ENCODE results near the gene PTPN1.
"Not testable (repeated sequence)": the region's sequence is repeated elsewhere in the genome, so short reads cannot be mapped to it uniquely, and the experiment has no call there.

PTPN1 gene

DNA sequence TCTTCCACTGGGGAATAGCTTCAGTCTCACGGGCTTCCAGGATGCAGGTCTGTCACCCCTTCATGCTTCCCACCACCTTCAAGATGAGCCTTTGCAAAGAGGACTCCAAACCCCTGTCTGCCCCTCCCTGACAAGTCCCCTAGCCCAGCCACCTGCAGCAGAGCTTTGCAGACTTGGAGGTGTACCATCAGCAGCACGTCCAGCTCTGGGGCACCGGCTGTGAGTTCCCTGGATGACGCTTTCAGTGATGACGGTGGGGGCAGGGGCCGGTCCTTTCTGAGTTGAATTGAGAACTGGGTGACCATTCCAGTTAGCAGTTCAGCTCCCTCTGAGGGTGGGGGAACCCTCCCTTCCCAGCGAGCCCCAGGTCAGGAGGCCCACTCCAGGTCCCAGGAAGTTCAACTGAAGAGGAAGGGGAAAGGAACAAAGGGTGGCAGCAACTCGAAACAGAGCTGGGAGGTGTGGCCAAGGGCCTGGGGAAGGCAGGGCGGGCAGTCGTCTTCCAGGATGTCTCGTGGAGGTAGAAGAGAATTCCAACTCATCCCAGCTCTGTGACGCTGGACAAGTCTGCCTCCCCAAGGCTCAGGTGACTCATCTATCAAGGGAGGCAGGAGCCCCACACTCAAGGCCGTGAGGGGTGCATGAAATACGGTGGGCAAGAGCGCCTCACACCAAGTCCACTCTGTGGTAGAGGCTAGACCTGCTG lies 86.0 kb downstream of the PTPN1 start:
- no peak for DNase-seq

DNA sequence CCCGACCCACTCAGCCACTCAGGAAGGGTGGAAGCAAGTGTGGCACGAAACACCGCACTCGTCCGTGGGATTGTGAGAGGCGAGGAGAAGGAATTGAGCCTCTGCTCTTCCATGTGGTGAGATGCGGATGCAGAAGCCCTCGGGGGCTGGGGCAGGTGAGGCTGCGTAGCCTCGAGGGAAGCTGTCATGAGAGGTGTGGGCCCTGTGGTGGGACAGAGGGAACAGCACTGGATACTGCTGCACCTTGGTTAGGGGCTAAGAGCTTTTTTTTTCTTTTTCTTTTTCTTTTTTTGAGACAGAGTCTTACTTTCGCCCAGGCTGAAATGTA lies 86.5 kb downstream of the PTPN1 start:
- DNase-seq = no peak

DNA sequence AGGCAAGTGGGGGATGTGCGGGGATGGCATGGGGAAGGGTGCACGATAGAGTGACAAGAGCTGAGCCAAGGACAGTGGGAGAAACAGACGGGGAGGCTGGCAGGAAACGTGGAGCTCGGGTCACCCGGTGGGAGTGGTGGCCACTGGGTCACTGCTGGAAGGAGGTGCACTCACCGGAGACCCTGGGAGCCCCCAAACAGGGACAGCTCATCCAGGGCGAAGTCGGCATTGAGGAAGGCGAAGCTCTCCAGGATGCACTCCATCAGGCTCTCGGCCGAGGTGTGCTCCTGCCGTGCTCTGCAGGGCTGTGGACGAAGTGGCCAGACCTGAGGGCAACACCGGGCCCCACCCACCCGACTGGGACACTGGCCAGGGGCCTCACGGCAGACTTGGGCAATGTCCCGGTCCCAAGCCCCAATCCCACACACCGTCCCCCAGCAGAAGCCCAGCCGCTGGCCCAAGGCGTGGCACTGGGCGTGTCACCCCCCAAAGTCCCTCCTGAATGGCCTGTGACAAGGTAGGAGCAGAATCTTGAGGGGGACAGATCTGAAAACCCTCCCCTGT lies 87.3 kb downstream of the PTPN1 start:
- DNase-seq = no peak

DNA sequence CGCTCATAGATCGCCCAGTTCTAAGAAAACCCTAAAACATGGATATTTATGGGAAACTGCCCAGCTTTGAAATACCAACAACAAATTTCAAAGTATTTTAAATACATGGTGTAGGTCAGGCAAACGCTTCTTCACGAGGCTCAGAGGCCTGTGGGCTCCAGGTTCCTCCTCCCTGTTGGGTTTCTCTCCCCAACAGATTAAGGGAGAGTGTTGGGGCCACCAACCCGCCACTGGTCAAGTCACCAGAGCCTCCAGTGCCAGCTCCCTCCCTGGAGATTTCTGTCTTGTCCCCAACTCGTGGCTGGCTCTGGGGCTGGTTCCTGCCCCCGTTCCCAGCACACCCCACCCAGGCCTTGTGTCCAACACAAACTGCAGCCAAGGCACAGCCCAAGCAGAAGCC lies 87.9 kb downstream of the PTPN1 start:
- no peak for DNase-seq

DNA sequence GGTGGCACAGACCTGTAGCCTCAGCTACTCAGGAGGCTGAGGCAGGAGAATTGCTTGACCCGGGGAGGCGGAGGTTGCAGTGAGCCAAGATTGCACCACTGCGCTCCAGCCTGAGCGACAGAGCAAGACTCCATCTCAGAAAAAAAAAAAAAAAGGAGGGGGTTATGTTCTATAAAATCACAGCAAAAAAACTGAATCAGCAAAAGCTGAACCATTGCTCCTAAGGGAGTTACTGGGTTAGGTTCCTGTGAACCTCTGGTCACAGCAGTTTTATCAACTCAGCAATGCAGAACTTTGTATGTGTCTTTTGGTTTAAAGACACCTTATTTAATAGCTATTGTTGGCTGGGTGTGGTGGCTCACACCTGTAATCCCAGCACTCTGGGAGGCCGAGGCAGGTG lies 88.6 kb downstream of the PTPN1 start:
- DNase-seq = not testable (repeated sequence)

DNA sequence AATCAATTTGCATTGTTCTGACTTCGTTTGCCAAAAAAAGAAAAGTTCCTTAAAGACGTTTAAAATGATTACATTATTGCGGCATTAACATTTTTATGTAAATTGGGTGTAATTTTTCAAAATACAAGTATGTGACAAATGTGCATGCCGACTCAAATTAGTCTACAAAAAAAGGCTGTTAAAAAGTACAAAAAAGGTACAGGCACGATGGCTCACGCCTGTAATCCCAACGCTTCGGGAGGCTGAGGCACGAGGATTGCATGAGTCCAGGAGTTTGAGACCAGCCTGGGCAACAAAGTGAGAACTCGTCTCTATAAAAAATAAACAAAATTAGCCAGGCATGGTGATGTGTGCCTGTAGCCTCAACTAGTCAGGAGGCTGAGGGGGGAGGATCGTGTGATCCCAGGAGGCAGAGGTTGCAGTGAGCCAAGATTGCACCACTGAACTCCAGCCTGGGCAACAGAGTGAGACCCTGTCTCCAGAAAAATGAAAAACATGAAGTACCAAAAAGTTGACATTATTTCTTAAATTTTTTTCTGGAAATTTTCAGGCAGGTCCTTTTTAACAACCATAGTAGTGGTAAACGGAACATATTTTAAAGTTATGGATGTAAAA lies 90.2 kb downstream of the PTPN1 start:
- DNase-seq = no peak

DNA sequence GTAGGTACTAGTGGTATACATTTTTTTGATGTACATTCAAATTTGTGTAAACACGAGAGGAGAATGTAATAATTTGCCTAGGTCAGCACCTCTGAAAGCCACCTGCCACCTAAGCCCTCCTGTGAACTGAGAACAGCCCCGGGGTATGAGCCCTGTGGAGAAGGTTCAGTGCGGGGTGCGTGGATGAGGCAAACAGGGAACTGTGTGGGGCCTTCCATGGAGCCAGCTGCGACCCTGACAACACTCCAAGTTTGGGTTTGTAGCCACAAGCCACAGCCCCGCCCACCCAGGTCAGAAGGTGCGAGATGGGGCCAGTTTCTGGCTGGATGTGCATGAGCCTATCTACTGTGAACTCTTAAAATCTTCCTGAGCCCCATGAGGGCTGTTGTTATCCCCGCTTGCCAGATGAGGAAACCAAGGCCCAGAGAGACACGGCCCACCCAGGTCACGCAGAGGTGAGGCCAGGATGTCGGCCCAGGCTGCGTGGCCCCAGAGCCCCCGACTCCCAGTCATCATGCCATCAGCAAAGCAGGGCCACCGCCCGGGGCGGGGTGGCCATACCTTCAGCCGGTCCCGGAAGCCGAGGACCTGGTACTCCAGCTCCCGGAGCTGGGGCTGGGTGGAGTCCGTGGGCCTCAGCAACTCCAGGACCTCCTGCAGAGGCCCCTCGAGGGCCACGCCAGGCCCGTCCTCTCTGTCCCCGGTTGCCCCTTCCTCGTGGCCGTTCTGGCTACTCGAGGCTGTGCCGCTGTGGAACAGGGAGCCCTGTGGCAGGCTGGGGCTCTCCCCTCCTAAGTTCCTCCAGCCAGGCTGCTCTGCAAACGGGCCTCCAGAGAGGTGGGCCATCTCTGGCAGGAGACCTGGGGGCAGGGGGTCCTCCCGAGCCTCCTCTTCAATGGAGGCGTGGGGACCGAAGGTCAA lies 91.6 kb downstream of the PTPN1 start:
- DNase-seq = no peak

DNA sequence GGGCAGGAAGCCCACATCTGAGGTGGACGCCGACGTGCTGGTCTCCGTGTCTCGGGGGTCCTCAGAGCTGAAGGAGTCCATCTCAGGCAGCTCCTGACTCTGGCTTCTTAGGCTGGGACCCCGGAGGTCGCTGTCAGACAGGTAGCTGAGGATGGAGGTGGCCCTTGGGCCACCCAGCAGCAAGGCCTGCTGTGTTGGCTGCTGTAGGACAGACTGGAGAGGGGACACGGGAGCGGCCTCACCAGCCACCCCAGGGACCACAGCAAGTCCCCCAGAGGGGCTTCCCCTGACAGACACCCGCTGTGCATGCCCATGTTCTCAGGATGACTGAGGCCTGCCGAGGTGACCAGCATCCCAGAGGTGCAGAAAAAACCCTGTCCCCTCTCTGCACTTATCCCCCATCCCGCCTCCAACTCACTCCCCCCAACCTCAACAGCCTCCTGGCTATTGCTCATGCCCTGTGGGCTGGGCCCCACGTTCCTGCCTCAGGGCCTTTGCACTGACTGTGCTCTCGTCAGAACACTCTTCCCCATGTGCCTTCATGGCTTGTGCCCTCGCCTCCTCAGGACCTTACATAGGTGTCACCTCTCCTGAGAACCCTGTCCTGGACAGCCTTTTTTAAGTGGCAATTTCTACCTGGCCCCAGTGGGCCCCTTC lies 92.4 kb downstream of the PTPN1 start:
- DNase-seq = no peak

DNA sequence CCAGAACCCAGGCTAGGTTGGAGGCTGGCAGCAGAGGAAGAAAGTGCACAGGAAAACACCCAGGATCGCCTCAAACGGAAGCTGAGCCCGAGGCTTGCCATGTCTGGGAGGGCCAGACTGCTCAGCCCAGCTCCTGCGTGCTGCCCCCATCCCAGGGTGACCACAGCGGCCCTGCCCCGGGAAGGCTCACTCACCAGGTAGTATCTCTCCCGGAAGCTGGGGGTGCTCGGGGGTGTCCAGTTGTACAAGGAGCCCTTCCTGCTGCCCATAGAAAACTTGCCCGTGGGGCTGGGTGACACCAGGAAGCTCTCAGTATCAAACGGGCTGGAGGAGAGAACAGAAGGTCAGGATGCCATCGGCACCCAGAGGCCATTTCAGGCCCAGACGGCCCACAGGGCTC lies 94.3 kb downstream of the PTPN1 start:
- no peak for DNase-seq

DNA sequence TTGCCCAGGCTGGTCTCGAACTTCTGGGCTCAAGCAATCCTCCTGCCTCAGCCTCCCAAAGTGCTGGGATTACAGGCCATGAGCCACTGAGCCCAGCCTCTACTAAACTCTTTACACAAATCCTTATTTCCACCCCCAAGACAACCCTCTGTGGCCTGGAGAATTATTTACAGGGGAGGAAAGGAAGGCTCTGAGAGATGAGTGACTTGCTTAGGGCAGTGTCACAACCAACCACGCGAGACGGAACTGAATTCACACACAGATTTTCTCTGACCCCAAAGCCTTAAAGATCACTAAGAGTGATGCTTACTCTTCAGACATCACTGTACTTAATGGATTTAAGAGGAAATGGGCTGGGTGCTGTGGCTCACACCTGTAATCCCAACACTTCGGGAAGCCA lies 95.0 kb downstream of the PTPN1 start:
- no peak for DNase-seq

DNA sequence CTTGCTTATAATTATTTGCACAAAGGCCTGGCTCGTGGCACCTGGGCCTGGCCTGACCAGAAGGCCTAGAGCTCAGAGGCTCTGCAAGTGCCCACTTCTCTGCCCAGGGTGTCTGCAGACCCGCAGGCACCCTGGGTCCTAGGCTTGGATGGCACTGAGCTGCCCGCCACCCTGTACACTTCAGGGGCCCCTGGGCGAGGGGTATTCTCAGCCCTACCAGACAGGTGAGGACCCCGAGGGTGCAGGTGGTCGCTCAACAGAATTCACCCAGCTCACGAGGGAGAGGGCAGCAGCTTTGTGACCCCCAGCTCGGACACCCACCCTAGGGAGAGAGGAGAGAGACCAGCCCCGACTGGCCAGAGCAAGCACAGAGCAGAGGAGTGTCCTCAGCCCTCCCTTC lies 97.3 kb downstream of the PTPN1 start:
- DNase-seq = no peak

DNA sequence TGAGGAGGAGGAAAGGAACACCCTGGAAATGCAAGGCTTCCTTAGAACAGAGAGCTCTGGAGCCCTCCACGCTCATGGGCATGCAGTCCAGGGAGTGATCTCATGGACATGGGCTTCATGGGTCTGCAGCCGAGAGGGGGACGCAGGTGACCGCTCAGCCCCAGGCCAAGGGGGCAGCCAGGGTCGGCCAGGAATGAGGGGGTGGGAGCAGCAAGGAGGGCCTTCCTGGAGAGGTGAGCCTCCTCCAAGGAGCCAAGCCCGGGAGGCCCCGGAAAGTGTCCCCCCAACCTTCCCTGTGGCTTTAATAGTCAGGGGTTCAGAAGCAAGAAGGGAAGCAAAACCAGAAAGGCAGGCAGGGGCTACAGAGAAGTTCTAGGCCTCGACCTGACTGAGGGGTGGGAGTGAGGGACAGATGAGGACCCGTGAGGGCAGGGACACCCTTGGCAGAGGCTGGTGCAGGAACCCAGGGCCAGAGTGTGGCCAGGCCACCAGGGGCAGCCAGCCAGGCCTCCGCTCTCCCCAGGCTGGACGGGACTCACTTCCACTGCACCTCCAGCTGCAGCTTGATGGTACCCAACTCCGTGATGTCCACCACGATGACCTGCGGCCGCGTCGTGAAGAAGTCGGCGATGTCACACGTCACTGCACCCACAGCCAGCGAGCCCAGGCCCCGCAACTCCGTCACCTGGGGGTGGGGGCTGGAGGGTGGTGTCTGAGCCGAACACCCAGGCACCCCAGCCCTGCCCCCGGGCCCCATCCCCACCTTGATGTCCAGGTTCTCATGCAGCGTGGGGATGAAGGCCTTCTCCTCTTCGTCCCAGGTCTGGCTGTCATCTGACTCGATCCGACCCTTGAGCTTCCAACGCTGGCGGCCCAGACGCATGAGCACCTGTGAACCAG lies 97.9 kb downstream of the PTPN1 start:
- DNase-seq = no peak

DNA sequence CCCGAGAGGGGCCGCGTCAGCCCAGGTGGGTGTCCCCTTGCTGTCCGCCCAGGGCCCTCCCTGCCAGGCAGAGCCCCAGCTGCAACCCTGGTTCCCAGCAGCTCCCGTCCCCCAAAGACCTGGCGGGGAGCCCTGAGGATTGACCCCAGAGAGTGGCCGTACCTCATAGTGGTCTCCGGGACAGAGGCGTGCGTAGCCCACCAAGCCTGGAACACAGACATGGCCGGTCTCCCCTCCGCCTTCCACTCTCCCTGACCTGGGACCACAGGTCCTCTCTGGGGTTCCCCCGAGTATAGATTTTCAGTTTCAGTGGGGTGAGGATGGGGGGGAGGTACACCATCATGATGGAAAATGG lies 98.5 kb downstream of the PTPN1 start:
- DNase-seq = no peak

DNA sequence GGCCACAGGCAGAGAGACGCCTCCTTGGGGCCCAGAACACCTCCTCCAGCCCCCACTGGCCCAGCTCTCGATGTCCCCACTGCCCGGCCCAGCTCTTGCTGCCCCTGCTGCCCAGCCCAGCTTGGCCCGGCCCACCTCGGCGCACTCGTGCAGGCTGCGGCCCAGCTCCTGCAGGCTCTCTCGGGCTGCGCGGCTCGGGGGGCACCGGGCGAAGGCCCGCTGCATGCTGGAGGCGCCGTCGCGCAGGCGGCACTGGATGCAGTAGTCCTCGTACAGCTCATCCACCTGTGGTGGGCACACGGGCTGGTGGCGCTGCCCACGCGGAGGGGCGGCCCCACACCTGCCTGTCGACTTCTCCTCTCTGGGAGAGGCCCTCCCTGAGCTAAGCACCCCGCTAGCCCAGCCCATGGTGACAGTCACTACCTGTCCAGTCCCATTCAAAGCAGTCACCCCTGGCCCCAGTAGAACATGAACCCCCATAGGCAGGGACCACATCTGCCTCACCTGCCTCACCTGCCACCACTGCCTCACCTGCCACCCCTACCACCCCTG lies 99.3 kb downstream of the PTPN1 start:
- DNase-seq = no peak

DNA sequence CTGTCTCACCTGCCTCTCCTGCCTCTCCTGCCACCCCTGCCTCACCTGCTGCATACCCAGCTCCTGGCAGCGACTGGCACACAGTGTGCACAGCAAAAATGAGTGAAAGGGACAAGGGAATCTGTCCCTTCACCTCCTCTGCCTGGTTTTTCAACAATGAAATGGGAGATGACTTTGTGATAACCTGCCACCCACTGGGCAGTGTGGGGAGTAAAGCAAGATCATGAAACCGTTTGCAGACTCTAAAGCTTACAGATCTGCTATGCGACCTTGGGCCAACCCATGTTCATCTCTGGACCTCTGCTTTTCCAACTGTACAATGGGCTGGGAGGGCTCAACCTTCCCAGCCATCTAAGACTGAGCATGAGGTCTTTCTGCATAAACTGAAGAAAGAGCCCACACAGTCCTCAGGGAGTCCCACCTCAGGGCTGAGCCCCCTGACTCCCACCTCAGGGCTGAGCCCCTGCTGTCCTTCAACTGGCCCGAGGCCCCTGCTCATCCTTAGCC lies 100.1 kb downstream of the PTPN1 start:
- DNase-seq = no peak

DNA sequence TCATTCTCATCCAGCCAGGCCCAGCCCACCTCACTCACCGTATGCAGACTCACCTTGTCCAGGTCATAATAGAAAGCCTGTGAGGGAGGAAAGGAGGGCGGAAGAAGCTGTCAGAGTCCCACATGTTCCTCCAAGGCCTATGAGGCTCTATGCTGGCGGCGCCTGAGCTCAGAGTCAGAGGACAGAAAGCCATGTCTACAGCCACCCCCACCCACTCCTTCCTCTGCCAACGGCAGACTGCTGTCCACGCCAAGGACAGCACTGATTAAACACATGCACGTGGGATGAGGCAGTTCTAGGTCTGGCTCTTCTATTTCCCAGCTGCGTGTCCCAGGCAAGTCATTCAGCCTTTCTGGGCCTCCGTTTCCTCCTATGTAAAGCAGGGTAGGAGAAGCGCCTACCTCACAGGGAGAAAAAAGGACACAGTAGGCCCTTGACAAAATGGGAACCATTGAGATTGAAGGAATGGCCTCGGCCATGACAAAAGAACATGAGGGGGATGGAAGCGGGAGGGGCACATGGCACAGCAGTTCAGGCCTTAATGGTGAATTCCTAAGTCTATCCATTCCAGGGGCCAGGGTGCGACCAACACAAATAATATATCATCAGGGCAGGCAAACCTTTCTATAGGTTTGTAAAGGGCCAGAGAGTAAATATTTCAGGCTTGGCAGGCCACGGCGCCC lies 101.1 kb downstream of the PTPN1 start:
- DNase-seq = no peak

DNA sequence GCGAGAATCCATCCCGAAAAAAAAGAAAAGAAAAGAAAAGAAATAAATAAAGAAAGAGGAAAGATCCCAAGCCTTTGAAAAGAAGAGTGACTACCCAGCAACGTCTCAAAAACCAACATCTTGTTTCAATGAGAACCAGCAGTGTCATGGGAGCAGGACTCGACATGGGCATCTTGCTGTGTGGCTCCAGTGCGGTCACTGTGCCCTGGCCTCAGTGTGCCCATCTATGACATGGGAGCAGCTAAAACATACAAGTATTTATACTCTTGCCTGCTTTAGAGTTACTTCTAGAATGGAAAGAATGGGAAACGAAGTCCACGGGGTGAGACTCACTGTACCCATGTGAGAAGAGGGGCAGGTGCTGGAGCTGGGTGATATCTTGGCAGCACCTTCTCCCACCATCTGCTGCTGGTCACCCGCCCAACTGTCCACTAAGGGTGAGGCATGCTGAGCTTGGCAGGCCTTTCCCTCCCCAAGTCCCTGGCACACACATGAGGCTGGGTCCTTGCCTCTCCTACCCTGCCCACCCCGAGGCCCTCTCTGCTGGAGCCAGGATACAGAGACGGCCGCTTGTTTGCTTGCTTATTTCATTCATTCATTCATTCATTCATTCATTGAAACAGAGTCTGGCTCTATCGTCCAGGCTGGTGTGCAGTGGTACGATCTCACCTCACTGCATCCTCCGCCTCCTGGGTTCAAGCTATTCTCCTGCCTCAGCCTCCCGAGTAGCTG lies 103.4 kb downstream of the PTPN1 start:
- DNase-seq = no peak

DNA sequence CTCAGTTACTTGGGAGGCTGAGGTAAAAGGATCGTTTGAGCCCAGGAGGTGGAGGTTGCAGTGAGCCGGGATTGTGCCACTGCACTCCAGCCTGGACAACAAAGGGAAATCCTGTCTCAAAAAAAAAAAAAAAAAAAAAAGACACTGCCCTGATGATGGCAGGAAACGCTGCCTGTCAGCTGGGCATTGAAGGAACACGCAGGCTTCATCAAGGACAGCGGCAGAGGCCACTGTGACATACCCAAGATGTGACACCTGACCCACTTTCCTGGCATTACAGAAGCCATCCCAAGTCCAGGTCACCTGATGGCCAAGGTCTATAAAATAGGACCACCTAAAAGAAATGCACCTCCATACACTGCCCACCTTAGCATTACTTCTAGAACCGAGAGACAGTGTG lies 105.2 kb downstream of the PTPN1 start:
- no peak for DNase-seq

DNA sequence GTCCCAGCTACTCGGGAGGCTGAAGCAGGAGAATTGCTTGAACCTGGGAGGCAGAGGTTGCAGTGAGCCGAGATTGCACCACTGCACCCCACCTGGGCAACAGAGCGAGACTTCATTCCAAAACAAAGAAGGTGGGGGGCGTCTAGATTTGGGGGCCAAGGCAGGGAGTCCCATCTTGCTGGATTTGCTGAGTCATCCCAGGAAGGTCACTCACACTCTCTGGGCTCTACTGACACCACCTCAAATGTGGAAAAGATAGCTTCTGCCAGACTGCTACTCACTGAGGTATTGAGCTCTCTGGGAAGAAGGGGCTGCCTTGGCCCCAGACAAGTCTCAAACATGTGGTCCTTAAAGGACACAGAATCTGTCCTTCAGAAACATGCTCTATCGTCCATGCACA lies 106.8 kb downstream of the PTPN1 start:
- no peak for DNase-seq

DNA sequence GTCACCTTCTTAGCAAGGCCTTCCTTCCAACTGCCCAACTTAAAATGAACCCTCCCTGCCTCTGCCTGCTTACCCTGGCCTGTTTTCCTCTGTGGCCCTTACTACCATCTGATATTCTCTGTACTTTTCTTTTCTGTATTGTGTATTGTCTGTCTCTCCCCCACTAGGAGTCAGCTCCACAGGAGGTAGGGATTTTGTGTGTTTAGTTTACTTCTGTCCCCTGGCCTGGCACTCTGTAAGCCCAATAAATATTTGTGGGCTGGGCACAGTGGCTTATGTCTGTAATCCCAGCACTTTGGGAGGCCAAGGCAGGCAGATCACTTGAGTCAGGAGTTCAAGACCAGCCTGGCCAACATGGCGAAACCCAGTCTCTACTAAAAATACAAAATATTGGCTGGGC lies 108.4 kb downstream of the PTPN1 start:
- DNase-seq = no peak
